NCI-H2196 (cell line): ENCODE measurements around the gene AUTS2.

Source experiments
- DNase-seq: peaks from one replicate; lab custom pipeline; 2025; ENCODE audit not compliant: unreplicated experiment; lab: John Stamatoyannopoulos, UW

The AUTS2 gene

GRCh38 chr7:70717553-70718329 is 1119.5 kb downstream of the AUTS2 start:
- DNase-seq = peak; percentile 23

GRCh38 chr7:70719125-70719524 is 1120.8 kb downstream of the AUTS2 start:
- peak; percentile 54 for DNase-seq

GRCh38 chr7:70720191-70720873 is 1122.1 kb downstream of the AUTS2 start:
- DNase-seq = no peak

GRCh38 chr7:70721500-70721899 is 1123.2 kb downstream of the AUTS2 start:
- no peak for DNase-seq

- no peak for DNase-seq
Observed at GRCh38 chr7:70723339-70723738, 1125.1 kb downstream of the AUTS2 start.

GRCh38 chr7:70725448-70725847 is 1127.2 kb downstream of the AUTS2 start:
- DNase-seq = no peak

- no peak for DNase-seq
Observed at GRCh38 chr7:70726294-70726693, 1128.0 kb downstream of the AUTS2 start.

- DNase-seq = no peak
Observed at GRCh38 chr7:70726951-70727378, 1128.7 kb downstream of the AUTS2 start.

- DNase-seq = no peak
Observed at GRCh38 chr7:70727861-70728260, 1129.6 kb downstream of the AUTS2 start.

- no peak for DNase-seq
Observed at GRCh38 chr7:70728872-70729552, 1130.7 kb downstream of the AUTS2 start.

GRCh38 chr7:70729553-70730157 is 1131.4 kb downstream of the AUTS2 start:
- peak; percentile 80 for DNase-seq

- DNase-seq = no peak
Observed at GRCh38 chr7:70730451-70731110, 1132.3 kb downstream of the AUTS2 start.

GRCh38 chr7:70733090-70733489 is 1134.8 kb downstream of the AUTS2 start:
- no peak for DNase-seq

GRCh38 chr7:70734411-70734810 is 1136.1 kb downstream of the AUTS2 start:
- no peak for DNase-seq

- DNase-seq = no peak
Observed at GRCh38 chr7:70735313-70735712, 1137.0 kb downstream of the AUTS2 start.

GRCh38 chr7:70736715-70737460 is 1138.6 kb downstream of the AUTS2 start:
- DNase-seq = no peak

GRCh38 chr7:70738151-70738885 is 1140.0 kb downstream of the AUTS2 start:
- no peak for DNase-seq

- DNase-seq = no peak
Observed at GRCh38 chr7:70739646-70740210, 1141.5 kb downstream of the AUTS2 start.

- no peak for DNase-seq
Observed at GRCh38 chr7:70741666-70742065, 1143.4 kb downstream of the AUTS2 start.
